Neural crest cell (in vitro differentiated cells): ENCODE data around the gene MYBPC2. TPM values are rescaled to one million over a fixed set of nuclear protein-coding genes. Genes with fewer than 3 reads are reported as not detected.
A peak's percentile ranks its signal among the peaks of the same experiment; 100 is the strongest.

Experiments
- DNase-seq: peaks from one replicate; pipeline ENCODE4 v3.0.0; 2021; ENCODE audit warnings: low read depth, mixed read lengths, low spot score
- H3K27ac Mint-ChIP-seq: one replicate; pipeline ENCODE4 v1.8.0; 2021; ENCODE audit warnings: mild to moderate bottlenecking, mixed read lengths; ENCODE audit not compliant: unreplicated experiment
- H3K27me3 Mint-ChIP-seq: 2 replicates; pipeline ENCODE4 v1.8.0; 2021; ENCODE audit warnings: low read depth, mild to moderate bottlenecking, mixed read lengths
- H3K36me3 Mint-ChIP-seq: 2 replicates; pipeline ENCODE4 v1.8.0; 2021; ENCODE audit warnings: low read depth, mild to moderate bottlenecking, mixed read lengths
- H3K4me1 Mint-ChIP-seq: 2 replicates; pipeline ENCODE4 v1.8.0; 2021; ENCODE audit warnings: mixed read lengths
- H3K4me3 Mint-ChIP-seq: one replicate; pipeline ENCODE4 v1.8.0; 2021; ENCODE audit warnings: mild to moderate bottlenecking, mixed read lengths
- H3K9me3 Mint-ChIP-seq: 2 replicates; pipeline ENCODE4 v1.8.0; 2021; ENCODE audit warnings: mixed read lengths
- CTCF ChIP-seq: fragments of 200-600 bp; sonication (generic); conservative IDR thresholded peaks from 2 replicates; pipeline ENCODE4 v1.5.0; 2021; ENCODE audit warnings: antibody characterized with exemption, mild to moderate bottlenecking
- total RNA-seq: library from RNA; stranded (reverse); gene quantifications from 2 replicates; pipeline ENCODE4 v1.2.1, GENCODE V29; 2021

MYBPC2 gene
- total RNA-seq, 1 donor from 2014 or later: not detected

GRCh38 chr19:50498219-50499056, 65.7 kb downstream of the MYBPC2 start:
- H3K4me3 Mint-ChIP-seq: no peak overlapping the region

GRCh38 chr19:50500060-50500752, 67.5 kb downstream of the MYBPC2 start:
- TF ChIP-seq CTCF: peak; percentile 43
- Mint-ChIP-seq H3K36me3 (no peaks in the 10 kb centered on the region), H3K4me1 (peaks cover 6% of the 10 kb centered on the region), H3K27me3 (peaks cover 13% of the 10 kb centered on the region), H3K9me3 (no peaks in the 10 kb centered on the region), H3K4me3 (no peak overlapping the region), H3K27ac (no peak overlapping the region)
- DNase-seq: no peak

More at GRCh38 chr19:50498219-50499056, 65.7 kb downstream of the MYBPC2 start:
- peaks cover 28% of the 10 kb centered on the region for H3K27me3 Mint-ChIP-seq
- no peaks in the 10 kb centered on the region for H3K9me3 Mint-ChIP-seq
- peaks cover 6% of the 10 kb centered on the region for H3K4me1 Mint-ChIP-seq
- no peaks in the 10 kb centered on the region for H3K36me3 Mint-ChIP-seq
- no peak overlapping the region for H3K27ac Mint-ChIP-seq
- TF ChIP-seq CTCF: no peak
- no peak for DNase-seq

GRCh38 chr19:50500753-50501151, 68.1 kb downstream of the MYBPC2 start:
- no peak for TF ChIP-seq CTCF
- peaks cover 11% of the 10 kb centered on the region for H3K27me3 Mint-ChIP-seq
- H3K36me3 Mint-ChIP-seq: no peaks in the 10 kb centered on the region
- H3K4me1 Mint-ChIP-seq: peaks cover 6% of the 10 kb centered on the region
- no peaks in the 10 kb centered on the region for H3K9me3 Mint-ChIP-seq
- no peak overlapping the region for H3K27ac Mint-ChIP-seq
- no peak for DNase-seq
- H3K4me3 Mint-ChIP-seq: no peak overlapping the region

- TF ChIP-seq CTCF: no peak
- Mint-ChIP-seq H3K9me3 (no peaks in the 10 kb centered on the region), H3K36me3 (no peaks in the 10 kb centered on the region), H3K27ac (no peak overlapping the region), H3K4me1 (peaks cover 3% of the 10 kb centered on the region), H3K4me3 (no peak overlapping the region), H3K27me3 (peaks cover 8% of the 10 kb centered on the region)
- no peak for DNase-seq
Measured at GRCh38 chr19:50501186-50501567, 68.5 kb downstream of the MYBPC2 start.

GRCh38 chr19:50501568-50502475, 69.1 kb downstream of the MYBPC2 start:
- DNase-seq: no peak
- no peak overlapping the region for H3K4me3 Mint-ChIP-seq
- peaks cover 6% of the 10 kb centered on the region for H3K27me3 Mint-ChIP-seq
- no peaks in the 10 kb centered on the region for H3K4me1 Mint-ChIP-seq
- H3K36me3 Mint-ChIP-seq: no peaks in the 10 kb centered on the region
- no peak overlapping the region for H3K27ac Mint-ChIP-seq
- no peak for TF ChIP-seq CTCF
- no peaks in the 10 kb centered on the region for H3K9me3 Mint-ChIP-seq
